Measurements from ENCODE around the gene ARL2BP. TPM values are rescaled to one million over a fixed set of nuclear protein-coding genes. Genes with fewer than 3 reads are reported as not detected.

The ARL2BP gene
- total and polyA plus RNA-seq, 10 of the 15 experiments (the other 5 are each of a cell fraction or from before 2014, with no cell fraction given): 12.5 to 56.6 (median 29.7) TPM

DNA sequence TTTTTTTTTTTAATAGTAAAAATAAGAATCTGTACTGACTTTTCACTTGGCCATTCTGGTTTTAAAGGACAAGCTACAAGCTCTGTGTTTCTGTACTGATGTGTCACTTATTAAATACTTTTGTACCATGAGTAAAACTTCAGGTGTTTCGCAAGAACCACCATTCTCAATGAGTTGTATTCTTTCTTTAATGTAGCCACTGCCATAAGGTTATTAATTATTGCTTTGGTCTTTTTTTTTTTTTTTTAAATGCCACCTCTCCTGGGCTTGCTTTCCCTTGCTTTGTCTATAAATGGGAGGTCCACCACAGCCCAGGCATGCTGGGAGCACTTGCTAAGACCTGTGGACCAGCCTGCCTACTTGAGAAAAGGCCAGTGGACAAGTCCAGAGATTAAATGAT is 8.4 kb downstream of the ARL2BP start:
- Histone ChIP-seq H3K4me3 (no peak overlapping the region), H3K36me3 (ENCODE audit: control insufficient read depth in 2 of 2, insufficient read depth in 2 of 2, low read length in 1 of 2) (peaks cover 2 to 13% of the 10 kb centered on the region in 2 experiments), H4K20me1 (ENCODE audit: control insufficient read depth, insufficient read depth) (no peaks in the 10 kb centered on the region), H3K79me2 (ENCODE audit: control insufficient read depth, insufficient read depth, low read length) (no peaks in the 10 kb centered on the region), H3K9ac (ENCODE audit: control insufficient read depth, insufficient read depth, low read length) (no peak overlapping the region), H3K4me2 (ENCODE audit: control insufficient read depth, insufficient read depth) (no peak overlapping the region), H3K4me1 (ENCODE audit: control insufficient read depth, insufficient read depth, low read length) (no peaks in the 10 kb centered on the region), H3K9me3 (replicated peaks; ENCODE audit: control insufficient read depth, insufficient read depth, low read length) (no peaks in the 10 kb centered on the region; the same call in 2 of the 3 replicates), H2AFZ (ENCODE audit: control insufficient read depth, low read depth, low read length) (no peak overlapping the region), H3K27ac (ENCODE audit: control insufficient read depth, insufficient read depth) (no peak overlapping the region), H3K27me3 (replicated peaks in 1 of 2; ENCODE audit: control insufficient read depth in 2 of 2, insufficient read depth in 2 of 2, low read length in 1 of 2) (no peaks in the 10 kb centered on the region)
- ChIA-PET CTCF (no interaction called here), RAD21 (ENCODE audit: unreplicated experiment) (no interaction called here), POLR2A (interaction anchor here (0.9 kb wide), 1 partner anchor 48 kb away, joined by 5 read pairs; no protein-coding TSS in a partner anchor), SMC1A (ENCODE audit: uncharacterized antibody, unreplicated experiment) (interaction anchor here (0.7 kb wide), 1 partner anchor 14 kb away, joined by 3 read pairs; no protein-coding TSS in a partner anchor)
- DNase-seq (ENCODE audit: low read depth, low spot score) (no peak), FAIRE-seq (no peak), ATAC-seq (no peak)
- WGBS (ENCODE audit: insufficient coverage, insufficient replicate concordance, low lambda C conversion rate, missing lambda C conversion rate): 100% methylated on average over 1 of the region's 1 CpG
- no TSS peak for BruUV-seq (replicated peaks)
- in situ Hi-C loops (cut with MboI) (no loop called here), intact Hi-C loops (cut with micrococcal nuclease; ENCODE audit: unreplicated experiment) (no loop called here)
- TF ChIP-seq JUND (IDR thresholded peaks at IDR 0.05; ENCODE audit: low read depth, low read length) (no peak), MTA2 (IDR thresholded peaks at IDR 0.05; ENCODE audit: low read depth) (no peak), POLR2AphosphoS2 (IDR thresholded peaks at IDR 0.05; ENCODE audit: low read depth, low read length) (no peak), IKZF2 (IDR thresholded peaks at IDR 0.05) (no peak), ZNF217 (IDR thresholded peaks at IDR 0.05) (no peak), ZZZ3 (IDR thresholded peaks at IDR 0.05; ENCODE audit: control insufficient read depth, insufficient read length, low read depth) (no peak), IRF4 (IDR thresholded peaks at IDR 0.05; ENCODE audit: low read depth, low read length) (no peak), SIX5 (IDR thresholded peaks at IDR 0.05; ENCODE audit: low read depth, low read length, severe bottlenecking) (no peak), EZH2 (IDR thresholded peaks at IDR 0.05; ENCODE audit: borderline replicate concordance, control insufficient read depth, low read depth, low read length) (no peak)
- TF ChIP-seq, protein P1, sequence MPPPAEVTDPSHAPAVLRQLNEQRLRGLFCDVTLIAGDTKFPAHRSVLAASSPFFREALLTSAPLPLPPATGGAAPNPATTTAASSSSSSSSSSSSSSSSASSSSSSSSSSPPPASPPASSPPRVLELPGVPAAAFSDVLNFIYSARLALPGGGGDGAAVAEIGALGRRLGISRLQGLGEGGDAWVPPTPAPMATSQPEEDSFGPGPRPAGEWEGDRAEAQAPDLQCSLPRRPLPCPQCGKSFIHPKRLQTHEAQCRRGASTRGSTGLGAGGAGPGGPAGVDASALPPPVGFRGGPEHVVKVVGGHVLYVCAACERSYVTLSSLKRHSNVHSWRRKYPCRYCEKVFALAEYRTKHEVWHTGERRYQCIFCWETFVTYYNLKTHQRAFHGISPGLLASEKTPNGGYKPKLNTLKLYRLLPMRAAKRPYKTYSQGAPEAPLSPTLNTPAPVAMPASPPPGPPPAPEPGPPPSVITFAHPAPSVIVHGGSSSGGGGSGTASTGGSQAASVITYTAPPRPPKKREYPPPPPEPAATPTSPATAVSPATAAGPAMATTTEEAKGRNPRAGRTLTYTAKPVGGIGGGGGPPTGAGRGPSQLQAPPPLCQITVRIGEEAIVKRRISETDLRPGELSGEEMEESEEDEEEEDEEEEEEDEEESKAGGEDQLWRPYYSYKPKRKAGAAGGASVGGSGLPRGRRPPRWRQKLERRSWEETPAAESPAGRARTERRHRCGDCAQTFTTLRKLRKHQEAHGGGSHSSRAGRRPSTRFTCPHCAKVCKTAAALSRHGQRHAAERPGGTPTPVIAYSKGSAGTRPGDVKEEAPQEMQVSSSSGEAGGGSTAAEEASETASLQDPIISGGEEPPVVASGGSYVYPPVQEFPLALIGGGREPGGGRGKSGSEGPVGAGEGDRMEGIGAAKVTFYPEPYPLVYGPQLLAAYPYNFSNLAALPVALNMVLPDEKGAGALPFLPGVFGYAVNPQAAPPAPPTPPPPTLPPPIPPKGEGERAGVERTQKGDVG (CRISPR knock-in tag; IDR thresholded peaks at IDR 0.05): no peak
- TF ChIP-seq, protein P2, sequence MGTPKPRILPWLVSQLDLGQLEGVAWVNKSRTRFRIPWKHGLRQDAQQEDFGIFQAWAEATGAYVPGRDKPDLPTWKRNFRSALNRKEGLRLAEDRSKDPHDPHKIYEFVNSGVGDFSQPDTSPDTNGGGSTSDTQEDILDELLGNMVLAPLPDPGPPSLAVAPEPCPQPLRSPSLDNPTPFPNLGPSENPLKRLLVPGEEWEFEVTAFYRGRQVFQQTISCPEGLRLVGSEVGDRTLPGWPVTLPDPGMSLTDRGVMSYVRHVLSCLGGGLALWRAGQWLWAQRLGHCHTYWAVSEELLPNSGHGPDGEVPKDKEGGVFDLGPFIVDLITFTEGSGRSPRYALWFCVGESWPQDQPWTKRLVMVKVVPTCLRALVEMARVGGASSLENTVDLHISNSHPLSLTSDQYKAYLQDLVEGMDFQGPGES (IDR thresholded peaks at IDR 0.05): no peak
- TF ChIP-seq, protein P3, sequence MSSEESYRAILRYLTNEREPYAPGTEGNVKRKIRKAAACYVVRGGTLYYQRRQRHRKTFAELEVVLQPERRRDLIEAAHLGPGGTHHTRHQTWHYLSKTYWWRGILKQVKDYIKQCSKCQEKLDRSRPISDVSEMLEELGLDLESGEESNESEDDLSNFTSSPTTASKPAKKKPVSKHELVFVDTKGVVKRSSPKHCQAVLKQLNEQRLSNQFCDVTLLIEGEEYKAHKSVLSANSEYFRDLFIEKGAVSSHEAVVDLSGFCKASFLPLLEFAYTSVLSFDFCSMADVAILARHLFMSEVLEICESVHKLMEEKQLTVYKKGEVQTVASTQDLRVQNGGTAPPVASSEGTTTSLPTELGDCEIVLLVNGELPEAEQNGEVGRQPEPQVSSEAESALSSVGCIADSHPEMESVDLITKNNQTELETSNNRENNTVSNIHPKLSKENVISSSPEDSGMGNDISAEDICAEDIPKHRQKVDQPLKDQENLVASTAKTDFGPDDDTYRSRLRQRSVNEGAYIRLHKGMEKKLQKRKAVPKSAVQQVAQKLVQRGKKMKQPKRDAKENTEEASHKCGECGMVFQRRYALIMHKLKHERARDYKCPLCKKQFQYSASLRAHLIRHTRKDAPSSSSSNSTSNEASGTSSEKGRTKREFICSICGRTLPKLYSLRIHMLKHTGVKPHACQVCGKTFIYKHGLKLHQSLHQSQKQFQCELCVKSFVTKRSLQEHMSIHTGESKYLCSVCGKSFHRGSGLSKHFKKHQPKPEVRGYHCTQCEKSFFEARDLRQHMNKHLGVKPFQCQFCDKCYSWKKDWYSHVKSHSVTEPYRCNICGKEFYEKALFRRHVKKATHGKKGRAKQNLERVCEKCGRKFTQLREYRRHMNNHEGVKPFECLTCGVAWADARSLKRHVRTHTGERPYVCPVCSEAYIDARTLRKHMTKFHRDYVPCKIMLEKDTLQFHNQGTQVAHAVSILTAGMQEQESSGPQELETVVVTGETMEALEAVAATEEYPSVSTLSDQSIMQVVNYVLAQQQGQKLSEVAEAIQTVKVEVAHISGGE (CRISPR knock-in tag; IDR thresholded peaks at IDR 0.05): no peak
- TF ChIP-seq, protein P4, sequence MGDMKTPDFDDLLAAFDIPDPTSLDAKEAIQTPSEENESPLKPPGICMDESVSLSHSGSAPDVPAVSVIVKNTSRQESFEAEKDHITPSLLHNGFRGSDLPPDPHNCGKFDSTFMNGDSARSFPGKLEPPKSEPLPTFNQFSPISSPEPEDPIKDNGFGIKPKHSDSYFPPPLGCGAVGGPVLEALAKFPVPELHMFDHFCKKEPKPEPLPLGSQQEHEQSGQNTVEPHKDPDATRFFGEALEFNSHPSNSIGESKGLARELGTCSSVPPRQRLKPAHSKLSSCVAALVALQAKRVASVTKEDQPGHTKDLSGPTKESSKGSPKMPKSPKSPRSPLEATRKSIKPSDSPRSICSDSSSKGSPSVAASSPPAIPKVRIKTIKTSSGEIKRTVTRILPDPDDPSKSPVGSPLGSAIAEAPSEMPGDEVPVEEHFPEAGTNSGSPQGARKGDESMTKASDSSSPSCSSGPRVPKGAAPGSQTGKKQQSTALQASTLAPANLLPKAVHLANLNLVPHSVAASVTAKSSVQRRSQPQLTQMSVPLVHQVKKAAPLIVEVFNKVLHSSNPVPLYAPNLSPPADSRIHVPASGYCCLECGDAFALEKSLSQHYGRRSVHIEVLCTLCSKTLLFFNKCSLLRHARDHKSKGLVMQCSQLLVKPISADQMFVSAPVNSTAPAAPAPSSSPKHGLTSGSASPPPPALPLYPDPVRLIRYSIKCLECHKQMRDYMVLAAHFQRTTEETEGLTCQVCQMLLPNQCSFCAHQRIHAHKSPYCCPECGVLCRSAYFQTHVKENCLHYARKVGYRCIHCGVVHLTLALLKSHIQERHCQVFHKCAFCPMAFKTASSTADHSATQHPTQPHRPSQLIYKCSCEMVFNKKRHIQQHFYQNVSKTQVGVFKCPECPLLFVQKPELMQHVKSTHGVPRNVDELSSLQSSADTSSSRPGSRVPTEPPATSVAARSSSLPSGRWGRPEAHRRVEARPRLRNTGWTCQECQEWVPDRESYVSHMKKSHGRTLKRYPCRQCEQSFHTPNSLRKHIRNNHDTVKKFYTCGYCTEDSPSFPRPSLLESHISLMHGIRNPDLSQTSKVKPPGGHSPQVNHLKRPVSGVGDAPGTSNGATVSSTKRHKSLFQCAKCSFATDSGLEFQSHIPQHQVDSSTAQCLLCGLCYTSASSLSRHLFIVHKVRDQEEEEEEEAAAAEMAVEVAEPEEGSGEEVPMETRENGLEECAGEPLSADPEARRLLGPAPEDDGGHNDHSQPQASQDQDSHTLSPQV (IDR thresholded peaks at IDR 0.05): no peak
